HepG2 (cell line): ENCODE results near the gene KLF16. TPM values are rescaled to one million over a fixed set of nuclear protein-coding genes. Genes with fewer than 3 reads are reported as not detected.

Experiments
- FUBP1 ChIP-seq: sonication (generic); formaldehyde crosslinking; IDR thresholded peaks from 2 replicates; pipeline ENCODE4 v1.5.1; 2020; ENCODE audit warnings: missing genetic modification reagents, mild to moderate bottlenecking, borderline replicate concordance
- IKZF4 ChIP-seq: sonication (generic); formaldehyde crosslinking; IDR thresholded peaks from 2 replicates; pipeline ENCODE4 v1.5.1; 2020; ENCODE audit warnings: borderline replicate concordance, mild to moderate bottlenecking, low read depth, missing genetic modification reagents; ENCODE audit errors: not compliant biosample characterization
- ISX ChIP-seq: sonication (generic); formaldehyde crosslinking; conservative IDR thresholded peaks from 2 replicates; pipeline ENCODE4 v1.5.0; 2020; ENCODE audit warnings: missing genetic modification reagents
- MYC ChIP-seq: sonication (generic); formaldehyde crosslinking; IDR thresholded peaks from 2 replicates; pipeline ENCODE4 v1.9.0; 2021; ENCODE audit warnings: missing genetic modification reagents, borderline replicate concordance
- PRDM10 ChIP-seq: sonication (generic); formaldehyde crosslinking; IDR thresholded peaks from 2 replicates; pipeline ENCODE4 v1.4.0; 2020; ENCODE audit warnings: low read depth, missing genetic modification reagents
- U2AF1 ChIP-seq: fragments of 200-400 bp; formaldehyde crosslinking; optimal IDR thresholded peaks from 2 replicates; pipeline ENCODE3; 2017; ENCODE audit warnings: mild to moderate bottlenecking, low read depth, low read length
- ZNF687 ChIP-seq: sonication (generic); formaldehyde crosslinking; IDR thresholded peaks from 2 replicates; pipeline ENCODE4 v1.5.1; 2020; ENCODE audit warnings: mild to moderate bottlenecking, missing genetic modification reagents, moderate library complexity
- ZNF788 ChIP-seq: sonication (generic); formaldehyde crosslinking; IDR thresholded peaks from 2 replicates; pipeline ENCODE4 v1.5.0; 2020; ENCODE audit warnings: mild to moderate bottlenecking, missing genetic modification reagents, borderline replicate concordance
- polyA plus RNA-seq, 8 experiments: library from polyadenylated mRNA; depleted of rRNA in 3 of 8; stranded (reverse) in 7 of 8; unstranded in 1 of 8; fragments of >200 nt; fragmentation: Illumina TruSeq in 4 of 8; extraction: Trizol in 4 of 8; gene quantifications; 2 replicates each; pipeline versions ENCODE4 v1.2.1 to v1.2.3, GENCODE V29; 2011 to 2016; ENCODE audit warnings: low read depth in 4 of 8, missing spikeins in 1 of 8, mixed read lengths in 1 of 8; ENCODE audit not compliant: insufficient read depth in 1 of 8
- total RNA-seq, 5 experiments: library from RNA; depleted of rRNA; stranded (reverse); fragments of >200 nt; fragmentation: Illumina TruSeq; extraction: Trizol; gene quantifications; 2 replicates each; pipeline ENCODE4 v1.2.3, GENCODE V29; 2016; ENCODE audit warnings: low read depth in 1 of 5
- TF ChIP-seq, protein P1 (sequence below): sonication (generic); formaldehyde crosslinking; IDR thresholded peaks from 2 replicates; pipeline ENCODE4 v1.5.1; 2020; ENCODE audit warnings: missing genetic modification reagents, mild to moderate bottlenecking, borderline replicate concordance
- TF ChIP-seq, protein P2 (sequence below): IDR thresholded peaks from 2 replicates; pipeline ENCODE4 v1.6.1; 2016; ENCODE audit warnings: low read depth
- TF ChIP-seq, protein P3 (sequence below): sonication (generic); formaldehyde crosslinking; IDR thresholded peaks from 2 replicates; pipeline ENCODE4 v1.8.0; 2022; ENCODE audit warnings: low read depth, missing genetic modification reagents

Gene KLF16
- total and polyA plus RNA-seq, 2 of the 13 experiments (the other 11 are each of a cell fraction or from before 2014, with no cell fraction given): 3.5 to 6.7 TPM

GRCh38 chr19:1839658-1840540 lies 23.5 kb downstream of the KLF16 start (continued):
- TF ChIP-seq PRDM10: no peak
- TF ChIP-seq, protein P1, sequence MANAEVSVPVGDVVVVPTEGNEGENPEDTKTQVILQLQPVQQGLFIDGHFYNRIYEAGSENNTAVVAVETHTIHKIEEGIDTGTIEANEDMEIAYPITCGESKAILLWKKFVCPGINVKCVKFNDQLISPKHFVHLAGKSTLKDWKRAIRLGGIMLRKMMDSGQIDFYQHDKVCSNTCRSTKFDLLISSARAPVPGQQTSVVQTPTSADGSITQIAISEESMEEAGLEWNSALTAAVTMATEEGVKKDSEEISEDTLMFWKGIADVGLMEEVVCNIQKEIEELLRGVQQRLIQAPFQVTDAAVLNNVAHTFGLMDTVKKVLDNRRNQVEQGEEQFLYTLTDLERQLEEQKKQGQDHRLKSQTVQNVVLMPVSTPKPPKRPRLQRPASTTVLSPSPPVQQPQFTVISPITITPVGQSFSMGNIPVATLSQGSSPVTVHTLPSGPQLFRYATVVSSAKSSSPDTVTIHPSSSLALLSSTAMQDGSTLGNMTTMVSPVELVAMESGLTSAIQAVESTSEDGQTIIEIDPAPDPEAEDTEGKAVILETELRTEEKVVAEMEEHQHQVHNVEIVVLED: peak; percentile 60; the same call in 1 of the 2 replicates
- TF ChIP-seq ZNF788 (CRISPR knock-in tag): peak; percentile 19; the same call in 1 of the 2 replicates
- TF ChIP-seq, protein P2, sequence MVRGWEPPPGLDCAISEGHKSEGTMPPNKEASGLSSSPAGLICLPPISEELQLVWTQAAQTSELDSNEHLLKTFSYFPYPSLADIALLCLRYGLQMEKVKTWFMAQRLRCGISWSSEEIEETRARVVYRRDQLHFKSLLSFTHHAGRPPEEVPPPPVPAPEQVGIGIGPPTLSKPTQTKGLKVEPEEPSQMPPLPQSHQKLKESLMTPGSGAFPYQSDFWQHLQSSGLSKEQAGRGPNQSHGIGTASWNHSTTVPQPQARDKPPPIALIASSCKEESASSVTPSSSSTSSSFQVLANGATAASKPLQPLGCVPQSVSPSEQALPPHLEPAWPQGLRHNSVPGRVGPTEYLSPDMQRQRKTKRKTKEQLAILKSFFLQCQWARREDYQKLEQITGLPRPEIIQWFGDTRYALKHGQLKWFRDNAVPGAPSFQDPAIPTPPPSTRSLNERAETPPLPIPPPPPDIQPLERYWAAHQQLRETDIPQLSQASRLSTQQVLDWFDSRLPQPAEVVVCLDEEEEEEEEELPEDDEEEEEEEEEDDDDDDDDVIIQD (CRISPR knock-in tag): no peak
- TF ChIP-seq U2AF1: peak; percentile 46
- TF ChIP-seq IKZF4: peak; percentile 55
- TF ChIP-seq ISX (CRISPR knock-in tag): no peak
- peak; percentile 73; the same call in 1 of the 2 replicates for TF ChIP-seq MYC (CRISPR knock-in tag)
- TF ChIP-seq, protein P3, sequence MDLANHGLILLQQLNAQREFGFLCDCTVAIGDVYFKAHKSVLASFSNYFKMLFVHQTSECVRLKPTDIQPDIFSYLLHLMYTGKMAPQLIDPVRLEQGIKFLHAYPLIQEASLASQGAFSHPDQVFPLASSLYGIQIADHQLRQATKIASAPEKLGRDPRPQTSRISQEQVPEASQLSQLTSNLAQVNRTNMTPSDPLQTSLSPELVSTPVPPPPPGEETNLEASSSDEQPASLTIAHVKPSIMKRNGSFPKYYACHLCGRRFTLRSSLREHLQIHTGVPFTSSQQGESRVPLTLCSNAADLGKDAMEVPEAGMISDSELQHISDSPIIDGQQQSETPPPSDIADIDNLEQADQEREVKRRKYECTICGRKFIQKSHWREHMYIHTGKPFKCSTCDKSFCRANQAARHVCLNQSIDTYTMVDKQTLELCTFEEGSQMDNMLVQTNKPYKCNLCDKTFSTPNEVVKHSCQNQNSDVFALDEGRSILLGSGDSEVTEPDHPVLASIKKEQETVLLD (CRISPR knock-in tag): 0 out of 2 replicates have a peak, but pooled peaks have one; percentile 30
- TF ChIP-seq FUBP1 (CRISPR knock-in tag): no peak
- TF ChIP-seq ZNF687: peak; percentile 87
